ENCODE data around the gene HSD11B1.

Gene HSD11B1

GRCh38 chr1:209662879-209663327 is 41.7 kb upstream of the HSD11B1 start:
- no peak for DNase-seq (ENCODE audit: low read depth)
- in situ Hi-C loops (cut with HindIII; ENCODE audit: low sequenced_read_pairs), result no loop called here
- TF ChIP-seq, protein P1, sequence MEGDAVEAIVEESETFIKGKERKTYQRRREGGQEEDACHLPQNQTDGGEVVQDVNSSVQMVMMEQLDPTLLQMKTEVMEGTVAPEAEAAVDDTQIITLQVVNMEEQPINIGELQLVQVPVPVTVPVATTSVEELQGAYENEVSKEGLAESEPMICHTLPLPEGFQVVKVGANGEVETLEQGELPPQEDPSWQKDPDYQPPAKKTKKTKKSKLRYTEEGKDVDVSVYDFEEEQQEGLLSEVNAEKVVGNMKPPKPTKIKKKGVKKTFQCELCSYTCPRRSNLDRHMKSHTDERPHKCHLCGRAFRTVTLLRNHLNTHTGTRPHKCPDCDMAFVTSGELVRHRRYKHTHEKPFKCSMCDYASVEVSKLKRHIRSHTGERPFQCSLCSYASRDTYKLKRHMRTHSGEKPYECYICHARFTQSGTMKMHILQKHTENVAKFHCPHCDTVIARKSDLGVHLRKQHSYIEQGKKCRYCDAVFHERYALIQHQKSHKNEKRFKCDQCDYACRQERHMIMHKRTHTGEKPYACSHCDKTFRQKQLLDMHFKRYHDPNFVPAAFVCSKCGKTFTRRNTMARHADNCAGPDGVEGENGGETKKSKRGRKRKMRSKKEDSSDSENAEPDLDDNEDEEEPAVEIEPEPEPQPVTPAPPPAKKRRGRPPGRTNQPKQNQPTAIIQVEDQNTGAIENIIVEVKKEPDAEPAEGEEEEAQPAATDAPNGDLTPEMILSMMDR (IDR thresholded peaks at IDR 0.05; ENCODE audit: low read depth, low read length, missing control alignments), result no peak
- no peak overlapping the region for H3K4me3 ChIP-seq (ENCODE audit: low read depth, low read length)

- in situ Hi-C loops (cut with HindIII; ENCODE audit: low sequenced_read_pairs), result no loop called here
- H3K4me3 ChIP-seq (ENCODE audit: low read depth, low read length), result no peak overlapping the region
- no peak for DNase-seq (ENCODE audit: low read depth)
- TF ChIP-seq, protein P1 (IDR thresholded peaks at IDR 0.05; ENCODE audit: low read depth, low read length, missing control alignments), result no peak
Observed at GRCh38 chr1:209667103-209667502, 37.5 kb upstream of the HSD11B1 start.

DNA sequence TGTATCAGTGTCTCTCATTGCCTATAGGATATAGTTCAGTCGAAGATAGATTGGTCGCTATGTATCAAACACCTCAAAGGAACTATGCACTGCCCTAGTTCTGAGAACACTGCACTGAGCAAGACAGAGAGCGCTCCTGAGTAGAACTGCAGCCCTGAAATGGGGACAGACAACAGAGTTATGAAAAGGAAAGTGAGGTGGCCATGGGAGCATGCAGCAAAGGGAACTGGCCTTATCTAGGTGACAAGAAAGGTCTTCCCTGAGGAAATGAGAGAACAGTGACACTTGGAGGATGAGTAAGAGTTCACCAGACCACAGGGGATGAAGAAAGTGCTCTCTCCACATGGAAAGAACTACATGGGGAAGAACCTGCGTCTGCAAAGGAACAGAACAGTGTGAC is 36.9 kb upstream of the HSD11B1 start:
- TF ChIP-seq, protein P1 (IDR thresholded peaks at IDR 0.05; ENCODE audit: low read depth, low read length, missing control alignments), result no peak
- no peak overlapping the region for H3K4me3 ChIP-seq (ENCODE audit: low read depth, low read length)
- DNase-seq (ENCODE audit: low read depth), result no peak
- in situ Hi-C loops (cut with HindIII; ENCODE audit: low sequenced_read_pairs), result no loop called here

GRCh38 chr1:209670441-209671082 is 34.1 kb upstream of the HSD11B1 start:
- in situ Hi-C loops (cut with HindIII; ENCODE audit: low sequenced_read_pairs), result no loop called here
- DNase-seq (ENCODE audit: low read depth), result peak; percentile 23
- TF ChIP-seq, protein P1 (IDR thresholded peaks at IDR 0.05; ENCODE audit: low read depth, low read length, missing control alignments), result no peak
- no peak overlapping the region for H3K4me3 ChIP-seq (ENCODE audit: low read depth, low read length)

DNA sequence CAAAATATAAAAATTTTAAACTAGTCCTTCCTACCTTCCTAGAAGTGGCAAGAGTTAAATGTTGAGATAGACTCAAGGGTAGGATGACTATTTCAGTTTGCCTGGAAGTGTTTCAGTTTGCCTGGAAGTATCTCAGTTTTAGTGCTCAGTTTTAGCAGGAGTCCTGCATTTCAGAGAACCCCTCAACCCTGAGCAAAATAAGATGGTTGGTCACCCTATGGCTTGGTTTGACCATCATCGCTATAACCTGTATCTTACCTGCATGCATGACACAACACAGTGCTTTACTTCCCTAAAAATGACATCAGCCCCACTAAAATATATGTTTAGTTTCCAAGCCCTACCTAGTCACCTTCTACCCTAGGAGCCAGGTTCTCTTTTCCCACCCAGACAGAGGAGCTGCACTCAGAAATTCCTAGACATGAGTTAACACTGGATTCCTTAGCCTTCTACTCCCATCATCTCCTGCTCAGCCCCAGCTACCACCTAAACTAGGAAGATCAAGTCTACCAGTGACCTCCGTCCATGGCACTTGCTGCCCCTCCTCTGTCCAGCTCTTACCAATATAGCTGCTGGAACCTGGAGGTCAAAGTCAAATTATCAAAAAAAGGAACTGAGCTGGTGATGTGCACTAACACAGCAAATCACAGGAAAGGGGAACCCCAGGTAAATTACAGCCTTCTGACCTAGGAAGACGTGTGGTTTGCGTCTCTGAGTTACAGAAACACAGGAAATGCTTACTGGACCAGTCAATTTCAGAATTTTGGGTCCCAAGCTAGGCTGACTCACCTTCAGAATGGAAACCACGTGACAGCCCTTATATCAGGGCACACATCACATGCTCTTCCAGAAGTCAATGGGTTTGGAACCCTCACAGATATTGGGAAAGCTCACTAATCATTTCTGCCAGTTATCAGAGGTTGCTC is 31.7 kb upstream of the HSD11B1 start:
- no peak overlapping the region for H3K4me3 ChIP-seq (ENCODE audit: low read depth, low read length)
- DNase-seq (ENCODE audit: low read depth), result no peak
- in situ Hi-C loops (cut with HindIII; ENCODE audit: low sequenced_read_pairs), result no loop called here
- TF ChIP-seq, protein P1 (IDR thresholded peaks at IDR 0.05; ENCODE audit: low read depth, low read length, missing control alignments), result no peak

DNA sequence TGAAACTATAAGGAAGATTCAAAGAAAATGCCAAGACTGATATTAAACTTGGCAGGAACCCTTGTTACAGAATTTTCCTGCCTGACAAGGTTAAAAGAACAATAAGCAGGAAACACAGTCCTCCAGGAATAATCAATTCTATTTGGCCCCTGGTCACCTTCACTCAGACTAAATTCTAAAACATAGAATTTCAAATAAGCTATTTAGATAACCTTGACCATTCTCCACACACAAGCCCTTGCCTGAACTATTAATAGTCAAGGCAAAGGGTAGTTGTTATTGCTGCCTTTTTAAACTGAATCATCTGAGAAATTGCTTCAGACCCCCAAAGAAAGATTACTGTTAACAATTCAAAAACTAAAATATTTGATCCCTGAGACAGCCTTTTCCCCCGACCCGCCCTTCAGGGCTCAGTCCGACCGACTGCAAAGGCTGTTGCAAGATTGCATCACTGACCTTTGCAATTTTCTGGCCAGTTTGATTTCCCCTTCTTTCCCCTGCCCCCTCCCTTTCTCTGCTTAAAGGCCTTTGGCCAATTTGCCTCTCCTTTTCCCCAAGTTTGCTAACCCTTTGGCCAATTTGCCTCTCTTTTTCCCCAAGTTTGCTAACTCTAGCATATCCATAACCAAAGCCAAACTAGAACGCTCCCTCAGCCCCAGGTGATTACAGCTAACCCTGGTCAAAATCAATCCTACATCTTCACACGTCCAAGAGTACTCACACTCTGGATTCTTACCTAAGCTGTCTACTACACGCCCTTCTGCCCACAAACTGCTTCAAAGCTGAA is 30.8 kb upstream of the HSD11B1 start:
- H3K4me3 ChIP-seq (ENCODE audit: low read depth, low read length), result no peak overlapping the region
- no peak for DNase-seq (ENCODE audit: low read depth)
- TF ChIP-seq, protein P1 (IDR thresholded peaks at IDR 0.05; ENCODE audit: low read depth, low read length, missing control alignments), result no peak
- in situ Hi-C loops (cut with HindIII; ENCODE audit: low sequenced_read_pairs), result no loop called here

All from astrocyte of the cerebellum (primary cell).